ENCODE results near the gene RABGAP1L.

GRCh38 chr1:174572771-174573170 lies 413.5 kb downstream of the RABGAP1L start:
- TF ChIP-seq POLR2A (IDR thresholded peaks at IDR 0.05; ENCODE audit: extremely low read depth, insufficient read length), result no peak
- no peak for TF ChIP-seq CTCF (IDR thresholded peaks at IDR 0.05; ENCODE audit: low read depth, low read length)
